WI38 (cell line): Measurements from ENCODE around the gene KRT17.
A peak's percentile ranks its signal among the peaks of the same experiment; 100 is the strongest.
"Not testable (repeated sequence)": the region's sequence is repeated elsewhere in the genome, so short reads cannot be mapped to it uniquely, and the experiment has no call there.

Experiments
- H3K4me3 ChIP-seq: 2 replicates; pipeline ENCODE4 v1.5.1; 2011; ENCODE audit warnings: low read depth, mild to moderate bottlenecking, control low read depth, low read length
- CTCF ChIP-seq: IDR thresholded peaks from 2 replicates; pipeline ENCODE4 v1.5.1; 2012; ENCODE audit warnings: low read depth, mild to moderate bottlenecking, control low read depth, low read length

KRT17 gene

GRCh38 chr17:41647940-41648410, 23.6 kb upstream of the KRT17 start:
- TF ChIP-seq CTCF, result peak; percentile 65
- H3K4me3 ChIP-seq, result no peak overlapping the region; the same call in 1 of the 2 replicates

DNA sequence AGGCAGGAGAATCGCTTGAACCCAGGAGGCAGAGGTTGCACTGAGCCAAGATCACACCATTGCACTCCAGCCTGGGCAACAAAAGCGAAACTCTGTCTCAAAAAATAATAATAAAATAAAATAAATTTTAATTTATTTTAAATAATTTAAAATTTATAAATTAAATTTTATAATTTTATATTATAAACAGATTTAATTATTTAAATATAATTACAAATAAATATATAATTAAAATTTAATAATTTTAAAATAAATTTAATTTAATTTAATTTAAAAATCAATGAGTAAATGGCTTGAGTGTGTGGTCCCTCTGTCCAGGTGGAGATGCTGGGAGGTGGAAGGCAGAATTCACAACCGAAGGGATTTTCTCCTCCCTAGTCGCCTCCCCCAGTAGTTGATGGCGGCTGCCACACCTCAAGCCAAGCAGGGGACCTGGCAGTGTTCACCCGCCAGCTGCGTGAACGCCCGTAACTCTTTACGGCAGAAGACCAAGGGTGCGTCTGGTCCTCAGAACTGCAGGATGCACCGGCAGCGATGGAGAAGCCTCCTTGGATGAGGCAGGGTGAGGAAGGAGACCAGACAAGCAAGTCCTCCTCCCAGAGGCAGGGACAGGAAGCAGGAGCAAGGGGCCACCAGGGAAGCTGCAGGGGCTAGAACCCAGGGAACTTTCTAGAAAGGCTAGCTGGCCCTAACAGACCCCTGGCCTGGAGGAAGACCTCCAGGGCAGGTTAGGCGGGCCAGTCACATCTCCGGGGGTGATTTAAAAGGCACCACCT, 22.9 kb upstream of the KRT17 start:
- H3K4me3 ChIP-seq, result no peak overlapping the region
- TF ChIP-seq CTCF, result no peak

DNA sequence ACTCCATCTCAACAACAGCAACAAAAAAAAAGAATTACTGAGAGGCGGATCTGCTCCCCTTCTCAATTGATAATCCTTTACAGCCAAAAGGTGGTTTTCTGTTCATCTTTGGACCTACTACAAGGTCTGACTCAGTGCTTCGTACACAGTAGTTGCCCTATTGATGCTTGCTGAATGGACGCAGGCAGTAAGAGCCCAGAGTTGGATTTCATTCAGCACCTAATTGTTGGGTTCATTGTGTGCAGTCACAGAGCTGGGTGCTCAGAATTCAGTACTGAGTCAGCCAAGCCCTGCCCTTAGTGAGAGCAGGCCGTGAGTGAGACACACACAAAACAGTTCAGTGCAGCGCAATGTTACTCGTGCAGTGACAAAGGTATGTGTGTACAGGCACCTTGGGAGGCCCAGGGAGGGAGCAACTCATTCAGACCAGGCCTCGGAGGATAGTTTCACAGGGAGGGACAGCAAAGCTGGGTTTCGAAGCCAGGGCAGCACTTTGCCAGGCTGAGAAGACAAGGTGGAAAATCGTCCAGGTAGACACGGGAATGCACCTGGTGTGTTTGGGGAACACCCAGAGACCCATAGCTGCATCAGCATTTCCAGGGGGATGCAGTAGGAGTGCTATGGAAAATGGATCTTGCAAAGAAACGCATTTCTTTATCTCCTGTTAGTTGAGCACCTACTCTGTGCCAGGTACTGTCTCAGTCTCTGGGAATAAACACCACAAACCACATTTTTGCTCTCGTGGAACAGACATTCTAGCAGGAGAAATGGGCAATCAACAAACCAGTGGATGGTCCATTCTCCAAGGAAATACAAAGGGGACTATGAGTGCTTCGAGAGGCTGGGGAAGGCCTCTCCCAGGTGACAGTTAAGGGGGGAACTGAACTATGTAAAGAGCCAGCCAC, 18.1 kb upstream of the KRT17 start:
- H3K4me3 ChIP-seq, result no peak overlapping the region
- no peak for TF ChIP-seq CTCF

DNA sequence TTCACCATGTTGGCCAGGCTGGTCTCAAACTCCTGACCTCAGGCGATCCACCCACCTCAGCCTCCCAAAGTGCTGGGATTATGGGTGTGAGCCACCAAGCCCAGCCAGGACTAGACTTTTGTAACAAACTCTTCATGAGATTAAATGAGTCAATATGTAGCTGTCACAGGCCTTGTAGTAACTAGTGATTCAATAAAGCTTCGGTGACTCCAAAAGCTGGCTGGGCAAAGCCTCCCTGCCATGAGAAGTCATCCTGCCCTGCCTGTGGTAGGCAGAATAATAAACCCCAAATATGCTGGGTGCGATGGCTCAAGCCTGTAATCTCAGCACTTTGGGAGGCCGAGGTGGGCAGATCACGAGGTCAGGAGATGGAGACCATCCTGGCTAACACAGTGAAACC, 16.2 kb upstream of the KRT17 start:
- not testable (repeated sequence) for H3K4me3 ChIP-seq

- no peak for TF ChIP-seq CTCF
- H3K4me3 ChIP-seq, result no peak overlapping the region
Observed at GRCh38 chr17:41639492-41640473, 15.4 kb upstream of the KRT17 start.

DNA sequence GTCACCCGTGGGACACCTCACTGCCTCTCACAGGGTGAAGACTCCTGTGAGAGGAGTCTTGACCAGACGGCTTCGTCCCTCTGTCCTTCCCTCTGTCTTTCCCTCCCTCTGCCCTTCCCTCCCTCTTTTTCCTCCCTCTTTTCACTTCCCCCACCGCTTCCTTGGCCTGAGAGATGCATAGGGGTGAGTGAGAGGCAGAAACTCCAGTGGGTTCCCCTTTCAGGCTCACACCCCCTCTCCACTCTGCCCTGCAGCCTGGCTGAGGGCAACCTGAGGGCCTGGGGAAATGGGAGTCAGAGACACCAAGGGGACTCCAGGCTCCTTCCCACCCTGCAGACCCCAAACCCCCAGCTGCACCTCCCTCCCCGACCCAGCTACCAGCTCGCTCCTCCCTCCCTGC, 14.6 kb upstream of the KRT17 start:
- no peak for TF ChIP-seq CTCF
- no peak overlapping the region for H3K4me3 ChIP-seq

- no peak for TF ChIP-seq CTCF
- no peak overlapping the region for H3K4me3 ChIP-seq
Observed at GRCh38 chr17:41638194-41638593, 13.8 kb upstream of the KRT17 start.
